ENCODE results near the gene SLC1A2.

SLC1A2 gene

GRCh38 chr11:35363246-35363801 is 56.0 kb downstream of the SLC1A2 start:
- H3K4me3 ChIP-seq (ENCODE audit: low read length) = no peak overlapping the region
- no peak for DNase-seq (ENCODE audit: low read depth)
- TF ChIP-seq, protein P1, sequence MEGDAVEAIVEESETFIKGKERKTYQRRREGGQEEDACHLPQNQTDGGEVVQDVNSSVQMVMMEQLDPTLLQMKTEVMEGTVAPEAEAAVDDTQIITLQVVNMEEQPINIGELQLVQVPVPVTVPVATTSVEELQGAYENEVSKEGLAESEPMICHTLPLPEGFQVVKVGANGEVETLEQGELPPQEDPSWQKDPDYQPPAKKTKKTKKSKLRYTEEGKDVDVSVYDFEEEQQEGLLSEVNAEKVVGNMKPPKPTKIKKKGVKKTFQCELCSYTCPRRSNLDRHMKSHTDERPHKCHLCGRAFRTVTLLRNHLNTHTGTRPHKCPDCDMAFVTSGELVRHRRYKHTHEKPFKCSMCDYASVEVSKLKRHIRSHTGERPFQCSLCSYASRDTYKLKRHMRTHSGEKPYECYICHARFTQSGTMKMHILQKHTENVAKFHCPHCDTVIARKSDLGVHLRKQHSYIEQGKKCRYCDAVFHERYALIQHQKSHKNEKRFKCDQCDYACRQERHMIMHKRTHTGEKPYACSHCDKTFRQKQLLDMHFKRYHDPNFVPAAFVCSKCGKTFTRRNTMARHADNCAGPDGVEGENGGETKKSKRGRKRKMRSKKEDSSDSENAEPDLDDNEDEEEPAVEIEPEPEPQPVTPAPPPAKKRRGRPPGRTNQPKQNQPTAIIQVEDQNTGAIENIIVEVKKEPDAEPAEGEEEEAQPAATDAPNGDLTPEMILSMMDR (conservative IDR thresholded peaks at IDR 0.05; ENCODE audit: low read depth, low read length) = no peak

DNA sequence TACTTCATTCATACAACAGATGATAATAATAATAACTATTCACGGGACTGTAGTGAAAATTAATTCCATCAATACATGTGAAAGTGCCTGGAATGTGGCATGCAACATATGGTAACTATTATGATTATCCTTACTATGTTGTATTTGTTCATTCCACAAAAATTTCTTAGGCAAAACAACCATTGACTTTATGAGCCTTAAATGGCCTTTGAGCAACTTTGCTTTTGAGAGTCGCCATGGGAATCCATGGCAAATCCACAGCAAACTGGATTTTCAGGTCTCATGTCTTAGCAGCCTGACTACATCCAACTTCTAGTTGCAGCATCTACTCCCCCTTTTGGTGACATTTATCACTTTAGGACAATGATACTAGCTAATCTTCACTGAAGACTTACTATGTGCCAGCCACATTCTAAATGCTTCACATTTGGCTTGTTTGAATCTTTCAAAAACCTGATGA is 56.8 kb downstream of the SLC1A2 start:
- H3K4me3 ChIP-seq (ENCODE audit: low read length) = no peak overlapping the region
- DNase-seq (ENCODE audit: low read depth) = no peak
- TF ChIP-seq, protein P1 (conservative IDR thresholded peaks at IDR 0.05; ENCODE audit: low read depth, low read length) = no peak

DNA sequence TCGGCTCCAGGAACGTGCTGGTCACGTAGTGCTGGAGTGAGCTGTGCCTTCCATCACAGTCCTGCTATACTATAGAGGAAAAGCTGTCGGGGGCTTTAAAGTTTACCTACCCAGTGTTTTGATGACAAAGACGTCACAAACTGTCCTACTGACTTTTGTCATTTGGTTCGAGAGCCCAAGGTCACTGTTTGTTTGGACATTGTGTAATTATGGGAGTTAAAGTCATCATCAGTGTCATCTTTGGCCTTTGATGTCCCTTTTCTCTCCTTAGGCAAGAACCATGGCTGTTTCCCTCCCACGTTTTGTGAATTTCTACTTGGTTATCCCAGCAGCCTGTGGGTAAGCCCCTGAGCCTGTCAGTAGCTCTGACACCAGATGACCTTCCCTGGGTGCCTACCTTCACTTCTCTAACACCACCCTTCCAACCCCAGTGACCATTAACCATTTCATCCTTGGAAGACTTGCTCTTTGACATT is 59.3 kb downstream of the SLC1A2 start:
- TF ChIP-seq, protein P1 (conservative IDR thresholded peaks at IDR 0.05; ENCODE audit: low read depth, low read length) = no peak
- DNase-seq (ENCODE audit: low read depth) = no peak
- H3K4me3 ChIP-seq (ENCODE audit: low read length) = no peak overlapping the region

DNA sequence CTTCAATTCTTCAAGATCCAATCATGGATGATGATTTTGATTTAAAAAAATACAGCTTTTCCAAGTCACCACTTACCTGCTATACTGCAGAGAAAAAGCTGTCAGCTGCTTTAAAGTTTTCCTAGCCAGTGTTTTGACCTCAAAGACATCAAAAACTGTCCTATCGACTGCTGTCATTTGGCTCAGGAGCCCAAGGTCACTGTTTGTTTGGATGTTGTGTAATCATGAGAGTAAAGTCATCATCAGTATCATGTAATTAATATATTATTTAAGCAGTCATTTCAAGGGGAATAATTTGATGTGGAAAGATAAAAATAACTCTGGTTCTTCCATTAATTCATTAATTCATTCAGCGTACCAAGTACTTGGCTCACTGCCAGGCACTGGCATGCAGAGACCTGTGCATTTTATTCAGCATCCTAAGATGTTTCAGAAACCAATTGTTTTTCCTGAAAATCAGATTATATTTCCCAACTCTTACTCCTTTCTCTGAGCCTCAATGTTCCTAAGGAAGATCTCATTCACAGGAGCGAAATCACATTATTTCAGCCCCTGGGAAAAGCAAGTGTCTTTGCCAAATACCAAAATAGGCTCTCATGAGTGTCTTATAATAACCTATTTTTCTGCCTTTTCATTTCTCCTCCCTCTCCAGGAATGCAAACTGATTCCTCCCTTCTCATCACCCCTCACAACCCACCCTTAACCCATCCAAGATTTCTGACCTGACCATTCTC is 59.9 kb downstream of the SLC1A2 start:
- TF ChIP-seq, protein P1 (conservative IDR thresholded peaks at IDR 0.05; ENCODE audit: low read depth, low read length) = no peak
- H3K4me3 ChIP-seq (ENCODE audit: low read length) = no peak overlapping the region
- DNase-seq (ENCODE audit: low read depth) = no peak

DNA sequence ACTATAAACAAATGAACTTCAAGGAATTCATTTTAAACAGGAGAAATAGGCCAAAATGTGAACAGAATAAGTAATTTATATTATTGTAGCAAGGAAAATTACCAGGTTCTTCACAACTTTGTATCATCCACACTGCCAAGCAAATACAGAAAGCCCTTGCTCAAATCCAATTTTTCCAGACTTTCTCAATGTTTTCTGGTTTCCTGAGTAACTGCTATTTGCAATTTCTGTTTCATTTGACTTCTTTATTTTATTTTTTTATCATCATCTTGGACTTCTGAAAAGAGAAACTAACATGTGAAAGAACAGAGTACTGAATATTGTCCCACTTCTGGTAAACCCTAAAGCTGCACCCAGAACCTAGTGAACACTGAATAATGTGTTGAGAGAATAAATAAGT is 61.0 kb downstream of the SLC1A2 start:
- DNase-seq (ENCODE audit: low read depth) = no peak
- no peak overlapping the region for H3K4me3 ChIP-seq (ENCODE audit: low read length)
- TF ChIP-seq, protein P1 (conservative IDR thresholded peaks at IDR 0.05; ENCODE audit: low read depth, low read length) = no peak

GRCh38 chr11:35357923-35358322 is 61.4 kb downstream of the SLC1A2 start:
- no peak overlapping the region for H3K4me3 ChIP-seq (ENCODE audit: low read length)
- TF ChIP-seq, protein P1 (conservative IDR thresholded peaks at IDR 0.05; ENCODE audit: low read depth, low read length) = no peak
- no peak for DNase-seq (ENCODE audit: low read depth)
